Endothelial cell of umbilical vein (primary cell): ENCODE data around the gene CRYL1.

Experiments used
- EZH2 ChIP-seq: IDR thresholded peaks from 2 replicates; pipeline ENCODE4 v1.6.1; 2012; ENCODE audit warnings: borderline replicate concordance, low read depth, mild to moderate bottlenecking, moderate library complexity, low read length, inconsistent platforms; ENCODE audit not compliant: severe bottlenecking
- TF ChIP-seq, protein P1 (sequence below), 2 donors: IDR thresholded peaks; 1 replicate in 1 of 2; 2 replicates in 1 of 2; pipeline ENCODE4 v1.5.1; 2011; ENCODE audit warnings: low read length in 2 of 2, mild to moderate bottlenecking in 2 of 2, moderate library complexity in 2 of 2, control low read depth in 1 of 2, inconsistent platforms in 1 of 2, low read depth in 1 of 2; ENCODE audit not compliant: insufficient read depth in 1 of 2; ENCODE audit errors: extremely low read depth in 1 of 2

DNA sequence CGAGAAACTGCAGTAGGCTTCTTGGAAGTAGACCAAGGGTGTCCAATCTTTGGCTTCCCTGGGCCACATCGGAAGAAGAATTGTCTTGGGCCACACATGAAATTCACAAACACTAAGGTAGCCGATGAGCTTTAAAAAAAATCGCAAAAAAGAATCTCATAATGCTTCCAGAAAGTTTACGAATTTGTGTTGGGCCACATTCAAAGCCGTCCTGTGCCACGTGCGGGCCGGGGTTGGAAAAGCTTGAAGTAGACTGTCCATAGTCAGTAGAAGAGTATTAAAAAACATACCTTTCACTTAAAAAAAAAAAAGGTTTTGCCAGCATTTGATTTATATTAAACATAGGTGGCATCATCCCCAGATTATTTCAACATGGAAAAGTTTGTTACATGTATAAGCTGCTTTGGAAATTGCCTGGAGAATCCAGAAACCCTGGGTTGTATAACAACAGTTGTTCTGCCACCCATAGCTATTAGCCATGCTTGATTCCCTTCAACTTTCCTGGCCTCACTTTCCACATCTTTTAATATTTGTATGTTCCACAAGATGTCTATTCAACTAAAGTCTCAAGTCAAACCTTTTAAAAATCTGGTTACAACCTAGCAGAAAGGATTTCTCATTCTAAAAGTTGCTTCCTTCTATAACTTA lies 42.3 kb upstream of the CRYL1 start:
- TF ChIP-seq, protein P1, sequence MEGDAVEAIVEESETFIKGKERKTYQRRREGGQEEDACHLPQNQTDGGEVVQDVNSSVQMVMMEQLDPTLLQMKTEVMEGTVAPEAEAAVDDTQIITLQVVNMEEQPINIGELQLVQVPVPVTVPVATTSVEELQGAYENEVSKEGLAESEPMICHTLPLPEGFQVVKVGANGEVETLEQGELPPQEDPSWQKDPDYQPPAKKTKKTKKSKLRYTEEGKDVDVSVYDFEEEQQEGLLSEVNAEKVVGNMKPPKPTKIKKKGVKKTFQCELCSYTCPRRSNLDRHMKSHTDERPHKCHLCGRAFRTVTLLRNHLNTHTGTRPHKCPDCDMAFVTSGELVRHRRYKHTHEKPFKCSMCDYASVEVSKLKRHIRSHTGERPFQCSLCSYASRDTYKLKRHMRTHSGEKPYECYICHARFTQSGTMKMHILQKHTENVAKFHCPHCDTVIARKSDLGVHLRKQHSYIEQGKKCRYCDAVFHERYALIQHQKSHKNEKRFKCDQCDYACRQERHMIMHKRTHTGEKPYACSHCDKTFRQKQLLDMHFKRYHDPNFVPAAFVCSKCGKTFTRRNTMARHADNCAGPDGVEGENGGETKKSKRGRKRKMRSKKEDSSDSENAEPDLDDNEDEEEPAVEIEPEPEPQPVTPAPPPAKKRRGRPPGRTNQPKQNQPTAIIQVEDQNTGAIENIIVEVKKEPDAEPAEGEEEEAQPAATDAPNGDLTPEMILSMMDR (IDR thresholded peaks at IDR 0.05; ENCODE audit: extremely low read depth in 1 of 2, insufficient read depth in 1 of 2, low read depth in 1 of 2, low read length in 2 of 2) = no peak
- TF ChIP-seq EZH2 = no peak
